ENCODE data around the gene PSMD9.

The PSMD9 gene

GRCh38 chr12:121958541-121959240 lies 70.1 kb downstream of the PSMD9 start:
- Histone ChIP-seq H4K20me1 (no peaks in the 10 kb centered on the region), H3K36me3 (no peaks in the 10 kb centered on the region), H3K4me2 (peak overlapping the region; percentile 91), H3K9ac (peak overlapping the region; percentile 52), H3K4me1 (peaks cover 34% of the 10 kb centered on the region), H3K27me3 (no peaks in the 10 kb centered on the region), H3K4me3 (peak overlapping the region; percentile 38), H3K27ac (peak overlapping the region; percentile 67), H3K9me3 (no peaks in the 10 kb centered on the region)
- TF ChIP-seq Cebpa-rat (IDR thresholded peaks at IDR 0.05) = no peak

GRCh38 chr12:121960541-121960940 lies 72.0 kb downstream of the PSMD9 start:
- no peak for TF ChIP-seq Cebpa-rat (IDR thresholded peaks at IDR 0.05)

GRCh38 chr12:121961195-121961879 lies 72.7 kb downstream of the PSMD9 start:
- Histone ChIP-seq H4K20me1 (no peaks in the 10 kb centered on the region), H3K9ac (no peak overlapping the region), H3K36me3 (no peaks in the 10 kb centered on the region), H3K4me3 (no peak overlapping the region), H3K4me1 (peaks cover 44% of the 10 kb centered on the region), H3K4me2 (no peak overlapping the region), H3K27ac (no peak overlapping the region), H3K9me3 (no peaks in the 10 kb centered on the region), H3K27me3 (no peaks in the 10 kb centered on the region)
- TF ChIP-seq Cebpa-rat (IDR thresholded peaks at IDR 0.05) = no peak

More at GRCh38 chr12:121960541-121960940, 72.0 kb downstream of the PSMD9 start:
- H3K9me3 ChIP-seq = no peaks in the 10 kb centered on the region
- H3K36me3 ChIP-seq = no peaks in the 10 kb centered on the region
- H4K20me1 ChIP-seq = no peaks in the 10 kb centered on the region
- H3K27me3 ChIP-seq = no peaks in the 10 kb centered on the region
- H3K4me3 ChIP-seq = no peak overlapping the region
- no peak overlapping the region for H3K9ac ChIP-seq
- H3K4me2 ChIP-seq = no peak overlapping the region
- H3K27ac ChIP-seq = no peak overlapping the region
- peaks cover 49% of the 10 kb centered on the region for H3K4me1 ChIP-seq

DNA sequence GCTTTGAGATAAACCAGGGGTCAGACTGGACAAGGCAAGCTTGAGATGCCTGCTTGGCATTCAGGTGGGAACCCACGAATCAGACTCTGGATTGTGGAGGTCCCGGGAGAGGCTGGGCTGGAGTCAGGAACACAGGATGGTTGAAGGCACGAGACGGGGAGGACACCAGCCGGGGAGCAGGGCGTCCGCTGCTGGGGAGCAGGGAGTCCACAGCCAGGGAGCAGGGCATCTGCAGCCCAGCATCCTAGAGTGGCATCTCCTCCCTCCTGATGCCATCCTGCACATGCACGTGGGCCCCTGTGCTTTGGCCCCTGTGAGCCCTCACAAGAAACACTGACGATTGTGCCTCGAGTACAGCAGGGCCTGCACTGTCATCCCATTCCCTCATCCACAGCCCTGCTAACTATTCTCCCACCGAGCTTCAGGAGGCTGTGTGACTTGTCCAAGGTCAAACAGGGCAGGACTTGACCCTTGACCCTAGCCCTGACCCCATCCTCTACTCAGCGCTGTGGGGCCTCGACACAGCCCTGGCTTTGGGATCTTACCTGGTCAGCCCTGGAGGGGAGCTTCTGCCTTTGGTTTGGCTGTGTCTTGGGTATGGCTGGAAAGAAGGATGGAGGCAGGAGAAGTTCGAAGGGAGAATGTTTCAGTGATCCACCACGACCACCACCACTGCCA lies 74.9 kb downstream of the PSMD9 start:
- Histone ChIP-seq H3K9me3 (no peaks in the 10 kb centered on the region), H3K4me2 (no peak overlapping the region), H3K36me3 (peaks cover 11% of the 10 kb centered on the region; the same call in 1 of the 2 replicates), H3K9ac (no peak overlapping the region), H3K4me3 (no peak overlapping the region), H3K27ac (no peak overlapping the region), H3K27me3 (no peaks in the 10 kb centered on the region), H4K20me1 (no peaks in the 10 kb centered on the region), H3K4me1 (peaks cover 34% of the 10 kb centered on the region)
- TF ChIP-seq Cebpa-rat (IDR thresholded peaks at IDR 0.05) = no peak

GRCh38 chr12:121964813-121965643 lies 76.4 kb downstream of the PSMD9 start:
- H3K27me3 ChIP-seq = no peaks in the 10 kb centered on the region
- peaks cover 33% of the 10 kb centered on the region for H3K4me1 ChIP-seq
- no peak overlapping the region for H3K4me3 ChIP-seq
- no peak overlapping the region for H3K4me2 ChIP-seq
- peaks cover 11% of the 10 kb centered on the region; the same call in 1 of the 2 replicates for H3K36me3 ChIP-seq
- no peaks in the 10 kb centered on the region for H4K20me1 ChIP-seq
- no peak overlapping the region for H3K9ac ChIP-seq
- no peak for TF ChIP-seq Cebpa-rat (IDR thresholded peaks at IDR 0.05)
- no peaks in the 10 kb centered on the region for H3K9me3 ChIP-seq
- H3K27ac ChIP-seq = no peak overlapping the region

DNA sequence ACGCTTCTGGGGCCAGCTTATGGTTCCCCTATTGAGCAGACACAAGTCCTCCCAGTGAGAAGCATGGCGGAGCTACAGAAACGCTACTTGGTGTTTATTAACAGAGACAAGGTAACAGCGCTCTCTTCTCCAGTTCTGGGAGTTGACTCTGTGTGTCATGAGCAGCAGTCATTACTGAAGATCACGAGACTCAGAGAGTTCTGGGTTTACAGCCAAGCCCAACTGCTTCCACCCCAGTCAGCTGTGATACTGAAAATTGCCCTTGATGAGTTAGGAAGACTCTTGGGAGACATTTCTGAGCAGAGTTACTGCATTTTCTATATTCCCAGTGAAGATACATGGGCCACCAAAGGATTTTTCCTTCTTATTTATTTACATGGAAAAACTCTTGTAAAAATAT lies 78.4 kb downstream of the PSMD9 start:
- H3K27me3 ChIP-seq = no peaks in the 10 kb centered on the region
- no peak overlapping the region for H3K4me2 ChIP-seq
- H3K4me3 ChIP-seq = no peak overlapping the region
- H4K20me1 ChIP-seq = no peaks in the 10 kb centered on the region
- peaks cover 11% of the 10 kb centered on the region; the same call in 1 of the 2 replicates for H3K36me3 ChIP-seq
- H3K9ac ChIP-seq = no peak overlapping the region
- no peaks in the 10 kb centered on the region for H3K9me3 ChIP-seq
- TF ChIP-seq Cebpa-rat (IDR thresholded peaks at IDR 0.05) = no peak
- H3K4me1 ChIP-seq = peaks cover 42% of the 10 kb centered on the region
- no peak overlapping the region for H3K27ac ChIP-seq

Measured in BLaER1 (cell line).